GM21381 (cell line): ENCODE results near the gene TMEM184C.

Experiments
- ATAC-seq: cut with Tn5 transposase; IDR thresholded peaks from one replicate; pipeline ENCODE4 v1.9.1; 2021; ENCODE audit warnings: mild to moderate bottlenecking, moderate library complexity; ENCODE audit not compliant: unreplicated experiment

TMEM184C gene

GRCh38 chr4:147617173-147617840 is at the start of gene TMEM184C:
Gene TMEM184C (plus strand): TSS chr4:147617397. CDS start chr4:147617957, 560 bp downstream.
- peak; percentile 99 for ATAC-seq

- ATAC-seq, result no peak
Measured at GRCh38 chr4:147570616-147571015, 46.6 kb upstream of the TMEM184C start.

- ATAC-seq, result no peak
Measured at GRCh38 chr4:147571036-147571770, 46.0 kb upstream of the TMEM184C start.

- ATAC-seq, result no peak
Measured at GRCh38 chr4:147576084-147576483, 41.1 kb upstream of the TMEM184C start.

GRCh38 chr4:147578051-147578476 is 39.1 kb upstream of the TMEM184C start:
- no peak for ATAC-seq

GRCh38 chr4:147578593-147578992 is 38.6 kb upstream of the TMEM184C start:
- ATAC-seq, result no peak

- no peak for ATAC-seq
Measured at GRCh38 chr4:147580396-147580795, 36.8 kb upstream of the TMEM184C start.

- ATAC-seq, result no peak
Measured at GRCh38 chr4:147581606-147582350, 35.4 kb upstream of the TMEM184C start.

GRCh38 chr4:147582386-147583060 is 34.7 kb upstream of the TMEM184C start:
- ATAC-seq, result no peak

GRCh38 chr4:147583876-147584275 is 33.3 kb upstream of the TMEM184C start:
- no peak for ATAC-seq

GRCh38 chr4:147586032-147586431 is 31.2 kb upstream of the TMEM184C start:
- ATAC-seq, result no peak

GRCh38 chr4:147586637-147587036 is 30.6 kb upstream of the TMEM184C start:
- ATAC-seq, result peak; percentile 82

GRCh38 chr4:147587041-147587440 is 30.2 kb upstream of the TMEM184C start:
- no peak for ATAC-seq

GRCh38 chr4:147589586-147589985 is 27.6 kb upstream of the TMEM184C start:
- no peak for ATAC-seq

- ATAC-seq, result peak; percentile 54
Measured at GRCh38 chr4:147590249-147590920, 26.8 kb upstream of the TMEM184C start.

- ATAC-seq, result no peak
Measured at GRCh38 chr4:147591106-147591505, 26.1 kb upstream of the TMEM184C start.

GRCh38 chr4:147594107-147594506 is 23.1 kb upstream of the TMEM184C start:
- ATAC-seq, result no peak

- no peak for ATAC-seq
Measured at GRCh38 chr4:147594578-147594977, 22.6 kb upstream of the TMEM184C start.

GRCh38 chr4:147596377-147596776 is 20.8 kb upstream of the TMEM184C start:
- no peak for ATAC-seq

- ATAC-seq, result no peak
Measured at GRCh38 chr4:147596981-147597380, 20.2 kb upstream of the TMEM184C start.

GRCh38 chr4:147597561-147597960 is 19.6 kb upstream of the TMEM184C start:
- no peak for ATAC-seq
